HT-29 (cell line): ENCODE data around the gene PTPN20. TPM values are rescaled to one million over a fixed set of nuclear protein-coding genes. Genes with fewer than 3 reads are reported as not detected.
"Not testable (repeated sequence)": the region's sequence is repeated elsewhere in the genome, so short reads cannot be mapped to it uniquely, and the experiment has no call there.

Source experiments
- DNase-seq: peaks from one replicate; pipeline ENCODE4 v3.0.0-alpha.2; 2015; ENCODE audit warnings: low spot score
- total RNA-seq: library from RNA; depleted of rRNA; stranded (reverse); fragments of >200 nt; shearing (Covaris generic); gene quantifications from 2 replicates; pipeline ENCODE4 v1.2.3, GENCODE V29; 2014; rRNA removed

Gene PTPN20, protein sequence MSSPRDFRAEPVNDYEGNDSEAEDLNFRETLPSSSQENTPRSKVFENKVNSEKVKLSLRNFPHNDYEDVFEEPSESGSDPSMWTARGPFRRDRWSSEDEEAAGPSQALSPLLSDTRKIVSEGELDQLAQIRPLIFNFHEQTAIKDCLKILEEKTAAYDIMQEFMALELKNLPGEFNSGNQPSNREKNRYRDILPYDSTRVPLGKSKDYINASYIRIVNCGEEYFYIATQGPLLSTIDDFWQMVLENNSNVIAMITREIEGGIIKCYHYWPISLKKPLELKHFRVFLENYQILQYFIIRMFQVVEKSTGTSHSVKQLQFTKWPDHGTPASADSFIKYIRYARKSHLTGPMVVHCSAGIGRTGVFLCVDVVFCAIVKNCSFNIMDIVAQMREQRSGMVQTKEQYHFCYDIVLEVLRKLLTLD
- total RNA-seq: not detected in 2 replicates

DNA sequence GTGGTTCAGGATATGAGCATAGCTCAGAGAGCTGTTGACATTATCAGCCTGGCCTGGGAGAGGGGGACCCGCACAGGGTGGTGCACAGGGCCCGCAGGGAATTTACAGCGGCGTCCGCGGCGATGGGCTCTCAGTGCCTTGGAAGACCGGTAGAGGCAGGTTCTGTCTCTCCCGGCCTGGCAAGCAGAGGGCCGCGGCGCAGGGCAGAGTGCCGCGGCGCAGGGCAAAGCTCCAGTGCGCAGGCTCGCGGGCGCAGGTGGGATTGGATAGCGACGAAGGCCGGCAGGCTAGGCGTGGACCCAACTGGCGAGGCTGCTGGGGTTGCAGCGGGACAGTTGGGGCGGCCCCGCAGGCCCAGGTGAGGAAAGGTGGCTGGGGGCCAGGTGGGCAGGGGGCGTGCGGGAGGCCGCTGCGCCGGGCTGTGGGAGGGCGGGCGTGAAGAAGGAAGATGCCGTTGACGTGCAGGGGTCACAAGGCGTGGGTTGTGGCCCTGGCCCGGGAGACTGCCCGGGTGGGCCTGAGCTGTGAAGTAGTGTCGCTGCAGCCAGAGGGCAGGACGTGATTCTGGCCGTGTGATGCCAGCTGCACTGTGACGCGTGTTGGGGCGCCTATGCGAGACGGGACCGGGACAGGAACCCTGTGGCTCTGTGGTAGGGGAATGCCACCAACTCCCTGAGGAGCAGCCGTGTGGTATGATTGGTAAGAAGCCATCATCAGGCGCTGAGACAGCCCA, at the start of gene PTPN20:
Gene PTPN20 (plus strand): TSS at position 285 of the 733 bp plus-strand sequence. CDS start 21,072 bp downstream, outside the sequence.
- not testable (repeated sequence) for DNase-seq

DNA sequence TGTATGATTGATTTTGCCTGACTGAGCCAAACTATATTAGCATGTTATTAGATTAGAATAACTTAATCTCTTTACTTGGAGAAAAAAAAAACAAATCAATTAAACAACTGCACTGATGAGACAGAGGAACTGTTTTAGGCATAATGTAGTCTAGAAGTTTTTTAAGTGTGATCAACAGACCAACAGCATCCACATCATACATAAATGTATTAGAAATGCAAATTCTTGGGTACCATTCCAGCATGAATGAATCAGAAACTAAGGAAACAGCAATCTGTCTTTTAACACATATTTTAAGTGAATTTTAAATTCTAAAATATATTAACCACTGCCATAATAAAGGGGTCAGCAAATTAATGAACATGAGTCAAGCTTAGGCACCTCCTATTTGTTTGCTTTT, 41.5 kb upstream of the PTPN20 start:
- DNase-seq: not testable (repeated sequence)

DNA sequence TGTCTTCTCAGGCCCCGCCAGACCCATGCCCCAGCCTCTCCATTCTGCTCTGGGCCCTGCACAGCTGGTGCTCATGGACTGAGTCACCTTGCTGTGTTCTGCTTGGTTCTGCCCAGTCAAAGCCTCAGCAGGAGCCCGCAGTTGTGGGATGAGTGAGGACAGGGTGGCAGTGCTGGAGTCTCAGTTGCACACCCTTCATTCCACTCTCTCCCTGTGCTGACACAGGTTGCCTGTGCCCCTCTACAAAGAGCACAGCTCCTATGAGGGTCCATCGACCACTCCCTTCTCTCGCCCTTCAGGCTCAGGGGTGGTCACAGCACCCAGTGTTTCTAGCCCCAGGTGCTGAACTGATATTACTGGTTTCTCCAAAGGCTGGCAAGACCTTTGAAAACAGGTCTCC, 39.6 kb upstream of the PTPN20 start:
- DNase-seq: not testable (repeated sequence)

DNA sequence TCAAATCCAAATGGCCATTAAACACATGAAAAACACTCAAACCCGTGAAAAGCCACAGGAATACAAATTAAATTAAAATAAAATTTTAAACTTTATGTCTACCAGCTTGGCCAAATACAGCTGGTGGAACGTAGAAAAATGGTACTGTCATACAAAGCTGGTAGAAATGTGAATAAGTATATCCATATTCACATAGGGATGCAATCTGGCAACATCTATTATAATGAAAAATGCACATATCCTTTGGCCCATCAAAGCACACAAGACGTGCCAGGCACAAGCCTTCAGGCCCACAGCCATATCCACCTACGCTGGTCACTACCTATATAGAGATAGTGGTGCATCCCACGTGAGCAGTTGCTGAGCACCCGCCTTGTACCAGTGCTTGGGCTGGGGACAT, 35.9 kb upstream of the PTPN20 start:
- not testable (repeated sequence) for DNase-seq

DNA sequence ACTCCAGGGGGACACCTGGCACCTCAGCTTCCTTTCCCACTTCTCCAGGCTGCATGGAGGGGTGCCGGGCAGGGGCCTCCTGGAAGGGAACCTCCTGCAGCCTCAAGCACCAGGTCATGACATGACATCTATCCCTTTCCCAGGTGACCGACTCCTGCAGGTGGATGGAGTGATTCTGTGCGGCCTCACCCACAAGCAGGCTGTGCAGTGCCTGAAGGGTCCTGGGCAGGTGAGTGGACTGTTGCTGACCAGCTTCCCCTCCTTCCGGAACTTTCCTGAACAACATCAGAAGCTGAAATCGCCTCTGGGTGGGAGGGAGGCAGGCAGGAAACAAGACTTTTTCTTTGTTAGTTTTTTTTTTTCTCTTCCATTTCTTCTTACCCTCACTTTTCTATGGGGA, 34.5 kb upstream of the PTPN20 start:
- not testable (repeated sequence) for DNase-seq

DNA sequence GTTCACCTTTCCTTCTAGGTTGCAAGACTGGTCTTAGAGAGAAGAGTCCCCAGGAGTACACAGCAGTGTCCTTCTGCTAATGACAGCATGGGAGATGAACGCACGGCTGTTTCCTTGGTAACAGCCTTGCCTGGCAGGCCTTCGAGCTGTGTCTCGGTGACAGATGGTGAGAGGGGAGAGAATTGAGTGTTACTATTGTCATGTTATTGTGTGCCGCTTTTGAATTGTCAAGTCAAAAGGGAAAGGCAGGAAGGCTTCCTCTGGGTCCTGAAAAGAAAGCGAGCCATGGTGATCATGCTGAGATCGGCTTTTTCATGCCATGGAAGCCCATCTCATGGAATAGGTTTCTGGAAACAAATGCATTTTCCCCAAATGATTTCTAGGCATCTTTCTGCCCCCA, 32.5 kb upstream of the PTPN20 start:
- DNase-seq: not testable (repeated sequence)

DNA sequence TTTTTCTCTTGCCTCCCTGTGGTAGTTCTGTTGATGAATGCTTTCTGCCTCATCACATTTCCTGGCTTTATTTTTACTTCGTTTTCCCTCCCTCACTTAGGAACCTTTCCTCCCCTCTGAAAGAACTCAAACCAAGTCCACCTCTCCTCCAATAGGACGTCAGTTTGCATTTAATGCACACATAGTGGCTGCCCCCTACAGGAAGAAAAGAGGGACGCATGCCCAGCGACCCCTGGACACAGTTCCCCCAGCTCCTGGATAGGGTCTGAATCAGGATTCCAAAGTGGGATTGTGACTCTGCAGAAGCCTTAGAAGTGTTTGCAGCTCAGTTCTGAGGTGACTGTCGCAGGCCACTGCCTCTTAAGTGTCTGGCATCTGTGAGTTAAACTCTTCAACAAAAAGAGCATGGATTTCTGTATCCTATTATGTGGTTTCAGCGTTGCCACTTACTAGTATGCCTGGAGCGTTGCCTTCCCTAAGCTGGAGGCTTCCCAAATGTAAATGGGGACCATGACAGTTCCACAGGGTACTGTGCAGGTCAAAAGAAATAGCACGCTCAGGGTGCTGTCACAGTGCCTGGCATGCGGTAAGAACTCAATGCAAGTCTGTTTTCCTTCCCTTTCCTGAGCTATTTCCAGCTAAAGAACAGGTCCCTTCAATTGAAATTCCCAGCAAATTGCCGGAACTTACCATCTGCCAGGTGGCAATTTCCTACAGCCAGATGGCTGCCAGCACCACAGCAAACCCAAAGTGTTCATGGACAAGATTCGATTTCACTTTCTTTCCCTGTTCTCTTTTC, 20.2 kb upstream of the PTPN20 start:
- DNase-seq: not testable (repeated sequence)

DNA sequence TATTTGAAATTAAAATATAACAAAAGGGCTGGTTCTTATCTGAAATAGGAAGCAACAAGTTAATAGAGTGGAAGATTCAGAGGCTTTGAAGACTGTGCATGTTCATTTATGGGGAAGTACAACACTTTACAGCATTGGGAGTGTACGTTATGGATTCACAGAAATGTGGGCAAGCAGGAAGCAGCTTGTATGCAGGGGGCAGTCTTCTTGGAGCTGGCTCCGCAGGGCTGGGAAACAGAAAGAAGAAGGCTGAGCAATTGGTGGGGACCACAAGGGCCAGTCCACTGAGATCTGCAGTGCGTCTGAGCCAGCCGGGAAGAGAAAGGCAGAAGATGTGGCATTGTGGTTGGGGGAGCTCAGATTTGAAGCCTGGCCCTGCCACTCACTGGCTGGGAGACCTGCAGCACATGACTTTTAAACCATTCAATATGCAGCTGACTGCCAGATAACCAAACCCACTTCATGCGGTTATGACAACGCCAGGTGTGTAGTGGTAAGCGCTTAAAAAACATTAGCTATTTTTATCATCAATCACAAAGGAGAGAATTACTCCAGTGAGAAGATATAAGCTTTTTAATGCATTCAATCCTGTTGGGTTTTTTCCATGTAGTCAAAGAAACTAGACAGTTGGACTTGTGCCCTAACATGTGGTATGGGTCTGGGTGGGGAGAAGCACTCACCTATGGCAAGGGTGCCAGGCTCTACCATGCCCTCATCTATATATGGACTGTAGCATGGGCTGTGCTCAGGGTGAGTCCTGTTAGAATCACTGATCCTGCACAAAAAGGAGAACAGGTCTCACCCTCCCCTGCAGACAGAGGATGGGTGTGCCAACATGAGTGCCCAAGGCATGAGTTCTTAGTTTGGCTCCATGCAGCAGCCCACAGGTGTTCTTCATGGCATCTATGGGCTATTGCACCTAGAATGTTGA, 14.2 kb upstream of the PTPN20 start:
- DNase-seq: not testable (repeated sequence)

DNA sequence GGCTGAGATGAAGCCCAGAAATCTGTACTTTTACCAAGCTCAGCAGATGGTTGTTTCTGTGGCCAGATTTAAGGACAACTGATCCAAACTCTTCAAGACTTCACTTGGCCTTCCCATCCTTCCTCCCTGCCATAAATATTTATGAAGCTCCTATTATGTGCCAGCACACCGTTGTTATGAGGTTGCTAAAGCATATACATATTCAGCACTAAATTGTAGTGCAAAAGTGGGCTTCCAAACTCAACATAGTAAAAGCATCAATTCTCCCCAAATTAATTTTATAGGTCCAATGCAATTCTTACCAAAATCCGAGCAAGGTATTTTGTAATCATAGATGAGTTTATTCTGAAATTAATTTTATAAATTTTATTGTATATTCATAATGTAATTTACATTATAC, 10.0 kb upstream of the PTPN20 start:
- DNase-seq: not testable (repeated sequence)

DNA sequence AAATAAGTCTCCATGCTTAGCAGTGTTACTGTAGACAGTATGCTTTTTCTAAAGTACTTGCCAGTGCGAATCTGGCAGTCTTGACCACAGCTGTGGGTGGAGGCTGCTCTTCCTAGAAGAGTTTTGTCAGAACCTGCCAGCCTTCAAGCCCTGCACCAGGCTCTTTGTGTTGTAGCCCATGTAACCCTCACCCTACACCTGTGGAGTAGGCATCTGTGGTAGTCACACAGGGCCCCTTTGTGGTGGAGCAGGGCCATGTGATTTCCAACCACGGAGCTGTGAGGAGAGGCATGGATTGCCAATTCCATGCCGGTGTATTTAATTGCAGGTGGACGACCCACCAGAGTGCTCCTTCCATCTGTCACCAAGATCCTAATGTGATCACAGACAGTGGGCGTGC, 7.4 kb upstream of the PTPN20 start:
- DNase-seq: not testable (repeated sequence)

DNA sequence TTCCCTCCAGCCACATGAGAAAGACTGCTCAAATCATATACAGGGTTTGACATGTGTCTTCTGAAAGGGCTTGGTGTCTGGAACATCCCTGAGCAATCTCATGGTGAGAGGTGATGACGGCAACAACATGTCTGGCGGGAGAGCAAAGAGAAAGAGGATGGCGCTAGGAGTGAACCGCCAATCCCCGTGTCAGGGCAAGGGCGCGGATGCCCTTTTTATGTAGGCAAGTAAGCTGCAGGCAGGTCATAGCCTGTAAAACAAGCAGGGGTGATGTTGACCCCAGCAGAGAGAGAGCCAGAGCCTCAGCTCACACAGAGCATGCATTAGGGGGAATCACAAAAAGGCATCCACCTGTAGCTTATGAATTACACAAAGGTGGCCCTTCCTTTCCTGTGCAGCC, 4.9 kb upstream of the PTPN20 start:
- DNase-seq: not testable (repeated sequence)

DNA sequence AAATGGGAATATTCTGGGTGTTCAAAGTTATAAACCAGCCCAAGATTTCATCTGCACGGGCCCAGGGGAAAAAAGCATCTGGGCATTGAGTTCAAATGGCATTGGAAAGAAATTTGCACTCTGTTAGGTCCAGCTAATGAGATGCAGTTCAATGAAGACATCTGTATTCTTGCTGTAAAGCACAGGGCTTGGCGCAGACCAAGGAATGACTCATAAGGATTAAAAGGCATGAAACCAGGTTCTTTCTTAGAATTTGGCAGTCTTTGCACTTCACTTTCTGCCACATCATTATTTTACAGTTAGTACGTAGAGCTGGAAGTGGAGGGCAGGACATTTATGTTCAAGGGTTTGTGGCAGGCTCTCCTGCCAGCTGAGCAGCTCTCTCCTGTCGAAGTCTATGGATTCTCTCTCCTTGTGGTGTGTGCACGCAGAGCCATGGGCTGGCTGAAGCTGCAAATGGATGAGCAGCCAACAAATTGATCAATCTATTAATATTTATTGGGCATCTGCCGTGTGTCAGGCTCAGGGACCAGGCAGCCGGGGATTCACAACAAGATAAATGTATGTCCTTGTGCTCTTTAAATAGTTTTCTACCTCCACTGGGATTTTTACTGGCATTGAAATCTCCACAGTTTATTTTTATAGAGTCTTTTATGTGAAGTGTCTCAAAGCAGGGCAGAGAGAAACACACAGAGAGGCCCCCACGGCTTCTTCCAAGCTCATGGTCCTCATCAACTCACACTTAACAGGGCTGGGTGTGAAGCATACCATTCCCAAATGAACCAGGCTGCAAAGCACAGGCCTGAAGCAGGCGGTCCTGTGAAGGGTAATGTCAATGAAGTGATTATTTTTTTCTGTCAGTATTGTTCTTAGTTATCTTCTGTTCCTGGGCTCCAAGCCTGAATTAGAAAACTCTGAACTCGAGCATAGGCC, 3.8 kb upstream of the PTPN20 start:
- DNase-seq: not testable (repeated sequence)

DNA sequence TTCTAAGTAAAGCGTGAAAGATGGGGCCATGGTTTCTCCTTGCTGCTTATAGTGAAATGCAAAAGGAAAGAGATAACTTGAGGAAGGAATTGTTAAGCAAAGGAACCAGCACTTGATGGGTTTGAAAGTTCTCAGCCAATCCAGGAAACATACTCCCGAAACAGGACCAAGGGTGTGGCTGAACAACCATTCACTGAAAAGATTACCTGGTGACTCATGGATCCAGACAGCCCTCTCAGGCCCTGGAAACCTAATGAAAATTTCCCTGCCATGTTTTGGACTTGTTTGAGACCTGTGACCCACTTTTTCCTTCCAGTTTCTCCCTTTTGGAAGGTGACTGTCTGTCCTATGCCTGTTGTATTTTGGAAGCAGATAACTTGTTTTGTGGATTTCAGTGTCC, 11.3 kb downstream of the PTPN20 start:
- not testable (repeated sequence) for DNase-seq

DNA sequence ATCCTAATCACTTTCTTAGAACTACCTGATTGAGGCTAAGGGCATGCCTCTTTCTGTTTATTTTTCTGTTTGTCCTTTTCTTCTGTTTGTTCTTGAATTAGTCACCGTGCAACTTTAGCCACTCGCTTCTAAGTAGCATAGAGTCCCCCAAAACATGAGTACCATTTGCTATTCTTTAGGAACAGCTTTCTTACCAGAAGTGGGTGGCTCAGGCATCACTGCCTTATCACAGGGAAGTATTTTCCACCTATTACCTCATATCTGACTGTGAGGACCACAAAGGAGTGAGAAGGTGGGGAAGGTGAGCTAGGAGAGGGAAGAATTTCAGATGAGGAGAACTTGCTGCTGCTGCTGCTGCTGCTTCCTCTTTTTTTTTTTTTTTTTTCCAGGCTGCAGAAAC, 13.9 kb downstream of the PTPN20 start:
- not testable (repeated sequence) for DNase-seq

DNA sequence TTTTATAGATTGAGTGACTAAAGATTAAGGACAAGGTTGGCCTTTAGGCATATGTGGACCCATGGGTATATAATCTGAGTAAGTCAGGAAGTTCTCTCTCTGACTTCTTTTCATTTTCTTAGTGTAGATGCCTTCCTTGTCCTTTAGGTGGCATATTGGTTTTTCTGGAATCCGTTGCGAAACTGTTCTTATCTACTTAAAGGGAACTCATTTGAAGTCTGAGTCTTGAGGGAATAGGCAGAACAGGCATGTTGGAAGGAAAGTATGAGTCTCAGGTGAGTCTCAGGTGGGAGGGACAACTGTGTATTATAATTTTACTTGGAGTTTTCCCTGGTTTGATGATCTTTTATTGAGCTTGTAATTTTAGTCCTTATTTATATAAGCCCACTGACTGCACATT, 14.6 kb downstream of the PTPN20 start:
- peak; percentile 0 for DNase-seq

DNA sequence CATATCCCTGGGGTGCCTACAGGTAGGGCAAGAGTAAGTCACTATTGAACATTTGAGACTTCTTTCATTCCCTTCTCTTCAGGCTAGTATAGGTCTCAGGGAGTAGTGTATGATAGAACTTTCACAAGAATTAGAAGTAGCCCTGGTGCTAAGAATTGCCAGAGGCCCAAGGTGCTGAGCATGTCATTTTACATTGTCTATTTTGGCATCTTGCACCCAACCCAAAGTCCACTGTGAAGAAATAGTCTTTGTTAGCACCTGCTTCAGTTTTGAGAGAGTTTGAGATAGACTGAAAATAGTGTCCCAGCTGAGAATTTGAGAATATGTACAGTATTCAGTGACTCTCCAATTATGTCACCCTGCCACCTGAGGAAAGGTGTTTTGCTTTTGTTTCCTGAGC, 17.6 kb downstream of the PTPN20 start:
- not testable (repeated sequence) for DNase-seq

DNA sequence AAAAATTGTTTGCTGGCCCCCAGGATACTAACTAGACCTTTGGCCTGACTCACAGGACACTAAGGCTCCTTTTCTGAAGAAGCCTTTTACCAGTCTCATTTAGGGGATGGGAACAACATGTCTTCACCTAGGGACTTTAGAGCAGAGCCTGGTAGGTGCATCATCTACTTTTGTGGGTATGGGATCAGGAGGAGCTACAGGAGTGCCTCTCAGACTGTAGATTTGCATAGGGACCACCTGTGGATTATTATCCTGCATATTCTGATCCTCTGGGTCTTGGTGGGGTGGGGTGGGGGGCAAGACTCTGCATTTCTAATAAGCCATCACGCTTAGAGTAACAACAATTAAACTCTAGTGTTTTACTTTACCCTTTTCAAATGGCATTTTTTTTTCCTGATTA, 21.2 kb downstream of the PTPN20 start:
- DNase-seq: not testable (repeated sequence)

DNA sequence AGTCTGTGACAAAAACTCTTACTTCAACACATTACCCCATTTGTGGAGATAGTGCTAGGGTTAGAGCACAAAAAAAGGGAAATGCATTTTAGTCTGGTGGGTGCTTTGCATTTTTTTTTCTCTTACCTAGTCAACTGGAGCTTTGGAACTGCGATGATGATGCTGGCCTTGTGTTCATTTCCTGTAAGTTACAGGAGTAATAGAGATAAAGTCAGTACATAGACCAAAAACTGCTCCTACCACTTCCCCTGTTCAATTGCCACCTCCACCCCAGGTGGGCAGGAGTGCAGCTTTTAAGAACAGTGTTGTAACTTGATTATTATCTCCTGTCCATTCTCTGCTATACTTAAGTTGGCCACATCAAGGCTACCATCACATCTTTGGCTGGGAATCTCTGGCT, 29.9 kb downstream of the PTPN20 start:
- DNase-seq: not testable (repeated sequence)

DNA sequence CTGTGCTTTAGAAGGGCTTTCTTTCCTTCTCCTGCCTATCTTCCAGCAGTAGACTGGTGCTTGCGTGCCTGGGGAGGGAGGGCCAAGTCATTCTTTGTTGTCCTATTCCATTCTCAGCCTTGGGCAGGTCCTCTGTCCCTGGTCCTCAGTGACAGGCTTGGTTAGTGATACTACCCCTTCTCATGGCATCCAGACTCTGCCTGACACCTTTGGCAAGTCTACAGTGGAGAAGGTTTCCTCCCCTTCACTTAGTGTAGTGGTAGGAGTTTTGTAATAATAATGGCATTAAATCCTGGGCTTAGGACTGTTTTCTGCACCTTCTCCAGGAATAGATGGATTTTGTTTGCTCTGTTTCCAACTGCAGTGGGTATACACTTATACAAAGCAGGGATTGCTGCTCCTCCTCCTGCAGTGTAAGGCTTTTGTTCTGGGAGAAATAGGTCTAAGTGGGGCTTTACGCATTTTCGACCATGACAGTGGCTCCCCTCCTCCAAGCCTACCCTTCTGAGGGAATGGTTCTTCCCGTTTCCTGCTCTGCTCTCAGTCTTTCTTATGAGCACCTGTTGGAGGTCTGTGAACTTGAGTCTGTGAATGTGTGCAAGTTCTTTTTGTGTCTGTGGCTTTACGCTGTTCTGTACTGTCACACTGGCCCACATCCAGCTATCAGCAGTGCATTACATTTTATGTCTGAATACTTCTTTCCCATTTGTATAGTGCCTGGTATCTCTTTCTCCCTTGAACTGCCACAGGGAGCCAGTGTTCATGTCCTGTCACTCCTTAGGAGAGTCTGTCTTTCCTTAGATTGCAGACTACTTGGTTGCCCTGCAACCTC, 37.7 kb downstream of the PTPN20 start:
- not testable (repeated sequence) for DNase-seq
